Activated naive CD4-positive, alpha-beta T cell treated with anti-CD3 and anti-CD28 coated beads, Interleukin-2, amount 50 U/mL, for 72 hours (primary cell): ENCODE results near the gene SUSD2. TPM values are rescaled to one million over a fixed set of nuclear protein-coding genes. Genes with fewer than 3 reads are reported as not detected.
A peak's percentile ranks its signal among the peaks of the same experiment; 100 is the strongest.

Source experiments
- ATAC-seq, 2 donors: fragments of 150-1000 bp; cut with Tn5 transposase; 2 replicates each; pipeline ENCODE4 v1.10.0; 2021; ENCODE audit warnings: mild to moderate bottlenecking in 2 of 2, moderate library complexity in 2 of 2
- DNase-seq, 2 donors: peaks; one replicate each; pipeline ENCODE4 v3.0.0; 2021 to 2022; ENCODE audit warnings: low spot score in 2 of 2
- H3K27ac Mint-ChIP-seq, 2 donors: one replicate each; pipeline ENCODE4 v1.8.0; 2022; ENCODE audit warnings: mild to moderate bottlenecking in 2 of 2, mixed read lengths in 2 of 2
- H3K36me3 Mint-ChIP-seq, 2 donors: one replicate each; pipeline ENCODE4 v1.8.0; 2022; ENCODE audit warnings: mixed read lengths in 2 of 2
- H3K9me3 Mint-ChIP-seq, 2 donors: one replicate each; pipeline ENCODE4 v1.8.0; 2022; ENCODE audit warnings: mixed read lengths in 2 of 2
- total RNA-seq, 2 donors: library from RNA; stranded (reverse); gene quantifications; one replicate each; pipeline ENCODE4 v1.2.3, GENCODE V29; 2022

The SUSD2 gene
- total RNA-seq, 2 donors from 2014 or later: 0.20 to 1.6 TPM

DNA sequence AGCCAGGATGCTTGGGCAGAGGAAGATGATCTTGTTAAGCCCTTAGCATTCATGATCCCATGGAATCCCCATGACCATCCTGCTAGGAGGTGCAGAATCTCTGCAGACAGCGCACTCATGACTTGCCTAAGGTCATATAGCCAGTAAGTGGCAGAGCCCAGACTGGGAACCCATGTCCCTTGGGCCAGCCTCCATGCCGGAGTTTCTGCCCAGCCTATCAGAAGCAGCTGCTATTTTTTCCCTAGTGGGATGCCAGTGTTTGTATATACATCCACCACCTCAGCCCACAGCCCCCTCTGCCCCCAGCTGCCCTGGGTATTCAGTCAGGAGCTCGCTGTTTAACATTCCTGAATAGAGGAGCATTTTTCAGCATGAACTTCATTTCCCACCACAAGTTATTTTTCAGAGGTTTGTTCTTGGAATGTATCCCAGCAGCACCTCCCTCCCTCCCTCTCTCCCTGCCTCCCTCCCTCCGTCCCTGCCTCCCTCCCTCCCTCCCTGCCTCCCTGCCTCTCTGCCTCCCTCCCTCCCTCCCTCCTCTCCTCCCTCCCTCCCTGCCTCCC lies 34.4 kb upstream of the SUSD2 start:
- H3K36me3 Mint-ChIP-seq: no peaks in the 10 kb centered on the region

GRCh38 chr22:24147666-24148065 lies 33.6 kb upstream of the SUSD2 start:
- H3K27ac Mint-ChIP-seq: peak overlapping the region; percentile 63 to 74
- DNase-seq: no peak
- H3K9me3 Mint-ChIP-seq: no peaks in the 10 kb centered on the region
- H3K36me3 Mint-ChIP-seq: no peaks in the 10 kb centered on the region
- no peak for ATAC-seq

More for the DNA sequence above, 34.4 kb upstream of the SUSD2 start:
- H3K27ac Mint-ChIP-seq: peak overlapping the region in 1 of 2 donors; percentile 63
- no peak for DNase-seq
- H3K9me3 Mint-ChIP-seq: no peaks in the 10 kb centered on the region
- ATAC-seq: no peak

DNA sequence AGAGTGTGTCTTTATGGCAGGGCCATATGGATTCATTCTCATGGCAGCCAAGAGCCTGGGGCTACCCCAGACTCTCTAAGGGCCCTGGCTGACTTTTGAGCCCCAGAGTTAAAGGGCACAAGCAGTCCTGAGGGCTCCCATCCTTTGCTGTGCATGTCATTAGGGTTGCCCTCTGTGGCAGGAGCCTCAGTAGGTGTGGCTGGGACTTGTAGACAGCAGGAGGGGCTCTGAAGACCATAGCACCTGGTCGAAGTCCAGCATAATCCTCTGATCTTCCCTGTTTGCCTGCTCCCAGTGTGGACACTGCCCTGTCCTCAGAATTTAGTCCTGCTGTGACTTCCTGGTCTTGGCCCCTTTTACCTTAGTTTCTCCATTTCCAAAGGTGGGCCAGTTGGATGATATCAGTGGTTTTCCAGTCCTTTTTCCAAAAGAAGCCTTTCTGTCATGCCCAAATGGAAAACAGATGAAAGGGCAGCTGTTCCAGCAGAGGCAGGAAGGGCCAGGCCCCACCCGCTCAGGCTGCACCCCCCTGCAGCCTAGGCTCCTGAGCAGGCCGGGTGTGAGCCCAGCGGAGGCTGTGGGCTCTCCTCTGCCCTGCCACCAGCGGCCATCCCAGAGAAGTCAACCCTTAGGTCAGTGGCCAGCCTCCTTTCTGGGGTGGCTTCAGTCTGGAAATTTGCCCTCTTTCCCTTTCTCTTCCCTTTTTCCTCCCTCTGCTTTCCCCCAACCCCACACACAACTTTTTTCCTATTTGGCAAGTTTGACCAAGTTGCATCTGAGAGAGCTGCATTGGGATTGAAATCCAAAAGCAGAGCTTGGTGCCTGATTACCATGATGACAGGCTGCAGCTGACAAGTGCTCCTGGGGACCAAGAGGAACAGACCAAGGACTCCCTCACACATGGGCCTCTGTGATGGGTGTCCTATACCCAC lies 32.8 kb upstream of the SUSD2 start:
- no peak for ATAC-seq
- Mint-ChIP-seq H3K27ac (peak overlapping the region; percentile 0 to 86), H3K36me3 (no peaks in the 10 kb centered on the region), H3K9me3 (no peaks in the 10 kb centered on the region)
- DNase-seq: no peak

GRCh38 chr22:24149198-24149590 lies 32.1 kb upstream of the SUSD2 start:
- no peaks in the 10 kb centered on the region for H3K9me3 Mint-ChIP-seq
- DNase-seq: no peak
- peak overlapping the region; percentile 0 to 68 for H3K27ac Mint-ChIP-seq
- no peak for ATAC-seq
- no peaks in the 10 kb centered on the region for H3K36me3 Mint-ChIP-seq

GRCh38 chr22:24153353-24153752 lies 27.9 kb upstream of the SUSD2 start:
- DNase-seq (no peak), ATAC-seq (no peak)
- H3K36me3 Mint-ChIP-seq: peaks cover 0 to 4% of the 10 kb centered on the region in 2 donors
- H3K9me3 Mint-ChIP-seq: no peaks in the 10 kb centered on the region
- H3K27ac Mint-ChIP-seq: peak overlapping the region; percentile 40 to 68

DNA sequence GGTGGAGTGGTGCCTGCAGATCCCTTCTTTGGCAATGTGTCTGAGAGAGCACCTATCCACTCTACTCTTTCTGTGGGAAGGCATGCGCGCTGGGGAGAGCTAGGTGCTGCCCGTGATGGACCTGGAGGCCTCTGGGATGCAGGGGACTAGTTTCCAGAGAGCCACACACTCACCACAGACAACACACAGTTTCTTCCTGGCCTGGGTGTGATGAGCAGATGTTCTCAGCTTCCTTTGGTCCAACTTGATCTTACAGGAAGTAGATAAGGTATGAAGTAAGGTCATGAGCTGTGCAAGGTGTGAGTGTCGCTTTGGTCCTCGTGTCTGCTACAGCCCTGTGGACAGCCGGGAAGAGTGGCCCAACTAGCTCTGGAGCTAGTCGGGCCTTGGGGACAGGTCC lies 27.3 kb upstream of the SUSD2 start:
- DNase-seq: no peak
- peak overlapping the region; percentile 30 to 40 for H3K27ac Mint-ChIP-seq
- H3K9me3 Mint-ChIP-seq: no peaks in the 10 kb centered on the region

GRCh38 chr22:24154826-24155225 lies 26.5 kb upstream of the SUSD2 start:
- no peak for ATAC-seq
- H3K27ac Mint-ChIP-seq: no peak overlapping the region

More for the DNA sequence above, 27.3 kb upstream of the SUSD2 start:
- H3K36me3 Mint-ChIP-seq: peaks cover 0 to 4% of the 10 kb centered on the region in 2 donors
- peak in 1 of 2 donors; percentile 8 for ATAC-seq

DNA sequence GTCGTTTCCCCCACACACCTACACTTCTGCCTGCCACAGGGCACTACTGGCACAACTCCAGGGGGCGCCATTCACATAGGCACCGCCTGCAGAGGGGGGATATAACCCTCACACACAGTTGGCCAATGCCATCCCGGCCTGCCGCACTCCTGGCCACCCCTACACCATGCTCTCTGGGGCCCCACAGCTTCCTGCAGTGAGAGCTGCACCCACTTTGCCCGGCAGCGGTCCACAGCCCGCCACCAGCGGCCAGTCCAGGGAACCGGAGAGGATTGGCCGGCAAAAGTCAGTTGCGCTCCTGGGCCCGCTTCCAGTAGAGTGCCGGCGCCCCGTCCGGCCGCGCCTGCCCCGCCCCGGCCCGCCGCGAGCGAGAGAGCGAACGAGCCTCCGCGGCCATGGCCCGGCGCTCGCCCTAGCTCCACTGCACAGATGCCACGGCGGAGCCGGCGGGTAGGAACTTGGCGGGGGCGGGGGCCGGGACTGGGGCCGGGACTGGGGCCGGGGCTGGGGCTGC lies 25.6 kb upstream of the SUSD2 start:
- H3K9me3 Mint-ChIP-seq: no peaks in the 10 kb centered on the region
- ATAC-seq (peak; percentile 43 to 53), DNase-seq (peak in 1 of 2 donors; percentile 43)
- H3K36me3 Mint-ChIP-seq: peaks cover 0 to 4% of the 10 kb centered on the region in 2 donors
- peak overlapping the region in 1 of 2 donors; percentile 74 for H3K27ac Mint-ChIP-seq

More at GRCh38 chr22:24154826-24155225, 26.5 kb upstream of the SUSD2 start:
- DNase-seq: no peak
- Mint-ChIP-seq H3K9me3 (no peaks in the 10 kb centered on the region), H3K36me3 (peaks cover 0 to 4% of the 10 kb centered on the region in 2 donors)

- peak; percentile 65 to 69 for ATAC-seq
- Mint-ChIP-seq H3K9me3 (no peaks in the 10 kb centered on the region), H3K36me3 (peaks cover 0 to 4% of the 10 kb centered on the region in 2 donors), H3K27ac (peak overlapping the region; percentile 46)
- peak; percentile 70 to 71 for DNase-seq
Observed at GRCh38 chr22:24156141-24156912, 25.0 kb upstream of the SUSD2 start.

DNA sequence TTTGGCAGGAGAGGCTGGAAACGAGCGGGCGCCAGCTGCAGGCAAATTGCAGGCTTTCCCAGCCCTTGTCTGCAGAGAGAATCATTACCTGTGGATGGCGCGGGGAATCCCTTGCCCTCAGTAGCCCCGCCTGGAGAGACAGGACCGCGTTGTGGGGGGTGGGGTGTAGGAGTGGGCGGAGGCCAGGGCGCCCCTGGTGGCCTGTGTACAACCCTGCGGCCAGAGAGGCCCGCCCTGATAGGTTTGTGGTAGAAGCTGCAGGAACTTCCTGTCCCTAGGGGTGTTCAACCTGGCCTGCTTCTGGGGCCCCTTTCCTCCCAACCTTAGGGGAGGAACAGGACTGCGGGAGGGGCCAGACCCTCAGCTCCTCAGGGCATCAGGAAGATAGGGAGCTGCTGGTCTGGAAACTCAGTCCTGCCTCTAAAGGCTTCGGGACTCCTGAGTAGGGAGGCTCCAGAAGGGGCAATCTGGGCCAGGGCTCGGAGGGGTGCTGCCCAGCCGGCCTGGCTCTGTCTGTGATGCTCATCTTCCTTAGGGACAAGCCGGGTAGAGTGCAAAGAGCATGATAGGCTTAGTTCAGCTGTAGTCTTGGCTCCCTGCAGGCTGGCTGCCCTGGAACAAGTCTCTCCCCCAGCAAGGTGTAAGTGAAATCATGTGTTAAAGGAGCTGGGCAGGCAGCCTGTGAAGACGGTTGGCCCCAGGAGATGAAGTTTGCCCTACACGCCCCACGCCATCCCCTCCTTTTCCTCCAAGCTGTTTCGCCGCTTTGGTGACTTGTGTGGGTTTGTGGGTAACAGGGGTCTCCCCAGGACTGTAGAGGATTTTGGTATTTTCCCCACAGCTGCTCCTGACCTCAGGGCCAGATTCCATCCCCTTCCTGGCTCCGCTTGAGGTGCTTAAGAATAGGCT lies 24.1 kb upstream of the SUSD2 start:
- ATAC-seq (peak; percentile 73 to 83), DNase-seq (peak; percentile 77 to 81)
- peak overlapping the region; percentile 46 to 68 for H3K27ac Mint-ChIP-seq
- peaks cover 0 to 4% of the 10 kb centered on the region in 2 donors for H3K36me3 Mint-ChIP-seq
- no peaks in the 10 kb centered on the region for H3K9me3 Mint-ChIP-seq

DNA sequence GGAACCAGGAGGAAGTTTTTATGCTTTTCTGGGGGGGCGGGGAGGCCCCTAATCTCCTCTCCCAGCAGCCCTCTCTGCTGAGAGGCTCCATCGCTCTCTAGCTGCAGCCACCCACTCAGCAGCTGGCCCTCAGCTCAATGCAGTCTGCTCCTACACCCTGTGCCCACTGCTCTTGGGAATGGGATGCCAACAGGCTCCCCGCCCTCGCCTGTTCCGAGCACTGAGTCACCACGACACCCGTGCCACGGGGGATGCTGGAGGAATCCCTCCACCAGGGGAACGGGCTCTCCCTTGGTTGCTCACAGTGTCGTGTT lies 23.5 kb upstream of the SUSD2 start:
- Mint-ChIP-seq H3K36me3 (peaks cover 0 to 4% of the 10 kb centered on the region in 2 donors), H3K27ac (peak overlapping the region; percentile 46 to 68), H3K9me3 (no peaks in the 10 kb centered on the region)
- no peak for DNase-seq
- ATAC-seq: no peak

- peaks cover 0 to 4% of the 10 kb centered on the region in 2 donors for H3K36me3 Mint-ChIP-seq
- DNase-seq (no peak), ATAC-seq (no peak)
- peak overlapping the region in 1 of 2 donors; percentile 2 for H3K27ac Mint-ChIP-seq
- H3K9me3 Mint-ChIP-seq: no peaks in the 10 kb centered on the region
Observed at GRCh38 chr22:24159650-24160049, 21.6 kb upstream of the SUSD2 start.

DNA sequence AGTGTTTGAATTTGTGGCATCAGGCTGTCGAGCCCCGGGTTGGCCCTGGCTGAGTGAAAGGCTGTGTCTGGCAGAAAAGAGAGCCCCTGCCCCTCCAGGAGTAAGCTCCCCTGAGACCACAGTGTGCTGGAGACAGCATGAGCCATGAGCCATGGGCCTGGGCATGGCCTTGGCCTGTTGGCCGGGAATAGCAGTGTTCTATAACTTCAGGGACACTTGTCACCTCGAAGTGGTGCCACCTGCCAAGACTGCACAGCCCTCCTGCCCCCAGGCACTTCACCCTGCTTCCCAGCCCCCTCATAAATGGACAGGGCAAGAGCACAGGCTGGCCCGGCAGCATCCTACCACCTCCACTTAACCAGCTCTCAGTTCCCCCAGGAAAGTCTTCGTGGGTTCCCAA lies 20.7 kb upstream of the SUSD2 start:
- DNase-seq: no peak
- Mint-ChIP-seq H3K36me3 (peaks cover 0 to 2% of the 10 kb centered on the region in 2 donors), H3K27ac (peak overlapping the region; percentile 2 to 77), H3K9me3 (no peaks in the 10 kb centered on the region)
- no peak for ATAC-seq

GRCh38 chr22:24161485-24161884 lies 19.8 kb upstream of the SUSD2 start:
- ATAC-seq: no peak
- no peaks in the 10 kb centered on the region for H3K9me3 Mint-ChIP-seq
- H3K27ac Mint-ChIP-seq: peak overlapping the region; percentile 49 to 86
- no peaks in the 10 kb centered on the region for H3K36me3 Mint-ChIP-seq
- DNase-seq: no peak

- Mint-ChIP-seq H3K27ac (peak overlapping the region; percentile 49 to 86), H3K9me3 (no peaks in the 10 kb centered on the region), H3K36me3 (no peaks in the 10 kb centered on the region)
- no peak for DNase-seq
- no peak for ATAC-seq
Observed at GRCh38 chr22:24161909-24162308, 19.4 kb upstream of the SUSD2 start.

DNA sequence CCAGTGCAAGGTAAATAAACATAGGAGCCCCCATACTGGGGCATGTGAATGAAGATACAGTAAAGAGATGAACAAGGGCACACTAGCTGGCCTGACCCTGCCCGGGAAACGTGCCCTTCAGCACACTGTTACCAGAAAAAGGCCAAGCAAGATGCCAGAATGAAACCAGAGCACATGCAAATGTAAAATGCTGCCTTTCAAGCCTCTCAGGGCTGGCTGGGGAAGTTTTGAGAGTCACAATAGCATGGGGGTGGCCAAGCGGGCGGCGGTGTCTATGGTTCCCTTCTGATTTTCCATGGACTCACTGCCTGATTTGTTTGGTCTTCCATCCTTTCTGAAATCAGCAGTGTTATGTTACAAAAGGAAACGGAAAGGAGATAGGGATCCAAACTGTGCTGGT lies 18.9 kb upstream of the SUSD2 start:
- Mint-ChIP-seq H3K36me3 (no peaks in the 10 kb centered on the region), H3K27ac (peak overlapping the region; percentile 49 to 86), H3K9me3 (no peaks in the 10 kb centered on the region)
- no peak for DNase-seq
- no peak for ATAC-seq
